Esophagus (tissue), 2 donors: ENCODE data around the gene C2orf92. TPM values are rescaled to one million over a fixed set of nuclear protein-coding genes. Genes with fewer than 3 reads are reported as not detected.

Experiments used
- H3K27ac ChIP-seq, 2 donors: one replicate each; pipeline ENCODE4 v1.5.1; 2013; ENCODE audit warnings: low read depth in 2 of 2, mild to moderate bottlenecking in 2 of 2, inconsistent platforms in 1 of 2, low read length in 1 of 2, moderate library complexity in 1 of 2
- H3K27me3 ChIP-seq, 2 donors: one replicate each; pipeline ENCODE4 v1.6.1; 2013; ENCODE audit warnings: low read length in 2 of 2, control low read depth in 1 of 2, mild to moderate bottlenecking in 1 of 2; ENCODE audit not compliant: insufficient read depth in 2 of 2, control insufficient read depth in 1 of 2
- H3K36me3 ChIP-seq, 2 donors: one replicate each; pipeline ENCODE4 v1.6.1; 2013; ENCODE audit warnings: low read length in 1 of 2; ENCODE audit not compliant: control insufficient read depth in 2 of 2, insufficient read depth in 2 of 2
- H3K4me1 ChIP-seq, 2 donors: one replicate each; pipeline ENCODE4 v1.6.1; 2013; ENCODE audit warnings: low read length in 1 of 2; ENCODE audit not compliant: control insufficient read depth in 2 of 2, insufficient read depth in 2 of 2
- H3K4me3 ChIP-seq, 2 donors: one replicate each; pipeline ENCODE4 v1.5.1; 2013; ENCODE audit warnings: low read length in 2 of 2, mild to moderate bottlenecking in 2 of 2, low read depth in 1 of 2, moderate library complexity in 1 of 2
- H3K9me3 ChIP-seq, 2 donors: one replicate each; pipeline ENCODE4 v1.6.1; 2013; ENCODE audit warnings: mild to moderate bottlenecking in 2 of 2, low read depth in 1 of 2, low read length in 1 of 2, moderate library complexity in 1 of 2; ENCODE audit not compliant: control insufficient read depth in 2 of 2, insufficient read depth in 1 of 2
- WGBS, 2 donors: extraction: QIAGEN DNeasy Blood & Tissue Kit; methylation state at CpG; one replicate each; pipeline ENCODE4 v1.1.7; 2013; 5-methylcytosine and 5-hydroxymethylcytosine counted together
- polyA plus RNA-seq, 2 donors: library from polyadenylated mRNA; stranded (reverse); fragments of 200-250 nt; gene quantifications; one replicate each; pipeline ENCODE4 v1.2.3, GENCODE V29; 2013
- donor health status: healthy with polysubstance abuse.
- donor health status: Bipolar disorder and iron deficiency.

Gene C2orf92
- polyA plus RNA-seq, 2 donors: 1.8 to 14.3 TPM

- no peak overlapping the region for H3K27ac ChIP-seq
- peaks cover 0 to 6% of the 10 kb centered on the region in 2 donors for H3K9me3 ChIP-seq
- 92 to 94% methylated on average over 28 to 29 of the region's 29 CpGs for WGBS, 2 donors
- H3K36me3 ChIP-seq: peaks cover 4 to 30% of the 10 kb centered on the region in 2 donors
- H3K4me3 ChIP-seq: no peak overlapping the region
- H3K4me1 ChIP-seq: peaks cover 6 to 12% of the 10 kb centered on the region in 2 donors
- H3K27me3 ChIP-seq: no peaks in the 10 kb centered on the region
Measured at GRCh38 chr2:97659256-97660043, 10.1 kb upstream of the C2orf92 start.

GRCh38 chr2:97660044-97660774 lies 9.3 kb upstream of the C2orf92 start:
- Histone ChIP-seq H3K27ac (no peak overlapping the region), H3K36me3 (peaks cover 2 to 28% of the 10 kb centered on the region in 2 donors), H3K9me3 (no peaks in the 10 kb centered on the region)

GRCh38 chr2:97660775-97661389 lies 8.6 kb upstream of the C2orf92 start:
- H3K4me3 ChIP-seq: no peak overlapping the region
- H3K4me1 ChIP-seq: peaks cover 6 to 12% of the 10 kb centered on the region in 2 donors
- no peaks in the 10 kb centered on the region for H3K27me3 ChIP-seq
- WGBS, 2 donors: 83 to 85% methylated on average over 18 of the region's 18 CpGs
- peaks cover 2 to 28% of the 10 kb centered on the region in 2 donors for H3K36me3 ChIP-seq
- H3K27ac ChIP-seq: no peak overlapping the region
- no peaks in the 10 kb centered on the region for H3K9me3 ChIP-seq

More at GRCh38 chr2:97660044-97660774, 9.3 kb upstream of the C2orf92 start:
- WGBS, 2 donors: 94 to 95% methylated on average over 20 of the region's 20 CpGs
- H3K4me3 ChIP-seq: no peak overlapping the region
- peaks cover 6 to 12% of the 10 kb centered on the region in 2 donors for H3K4me1 ChIP-seq
- H3K27me3 ChIP-seq: no peaks in the 10 kb centered on the region

GRCh38 chr2:97661927-97662326 lies 7.6 kb upstream of the C2orf92 start:
- 80 to 85% methylated on average over 6 of the region's 6 CpGs for WGBS, 2 donors
- H3K4me1 ChIP-seq: peaks cover 6 to 12% of the 10 kb centered on the region in 2 donors
- no peak overlapping the region for H3K27ac ChIP-seq
- H3K9me3 ChIP-seq: no peaks in the 10 kb centered on the region
- no peaks in the 10 kb centered on the region for H3K27me3 ChIP-seq
- H3K36me3 ChIP-seq: peaks cover 2 to 25% of the 10 kb centered on the region in 2 donors
- no peak overlapping the region for H3K4me3 ChIP-seq

- Histone ChIP-seq H3K27me3 (no peaks in the 10 kb centered on the region), H3K4me1 (peaks cover 6 to 12% of the 10 kb centered on the region in 2 donors), H3K27ac (peak overlapping the region; percentile 97 to 98), H3K36me3 (peaks cover 2 to 20% of the 10 kb centered on the region in 2 donors), H3K4me3 (peak overlapping the region in 1 of 2 donors; percentile 67), H3K9me3 (no peaks in the 10 kb centered on the region)
- WGBS, 2 donors: 34 to 37% methylated on average over 12 of the region's 12 CpGs
Measured at GRCh38 chr2:97662386-97662894, 7.1 kb upstream of the C2orf92 start.

GRCh38 chr2:97662895-97663625 lies 6.5 kb upstream of the C2orf92 start:
- Histone ChIP-seq H3K27me3 (no peaks in the 10 kb centered on the region), H3K4me3 (peak overlapping the region; percentile 67 to 72), H3K9me3 (no peaks in the 10 kb centered on the region), H3K36me3 (peaks cover 2 to 16% of the 10 kb centered on the region in 2 donors), H3K4me1 (peaks cover 6 to 12% of the 10 kb centered on the region in 2 donors), H3K27ac (peak overlapping the region; percentile 97 to 98)
- WGBS, 2 donors: 0 to 1% methylated on average over 24 of the region's 24 CpGs

GRCh38 chr2:97663626-97663961 lies 5.9 kb upstream of the C2orf92 start:
- peak overlapping the region; percentile 67 to 72 for H3K4me3 ChIP-seq
- no peaks in the 10 kb centered on the region for H3K9me3 ChIP-seq
- no peaks in the 10 kb centered on the region for H3K27me3 ChIP-seq
- H3K27ac ChIP-seq: peak overlapping the region; percentile 97 to 98
- WGBS, 2 donors: 0 to 1% methylated on average over 10 to 46 of the region's 46 CpGs
- H3K36me3 ChIP-seq: peaks cover 0 to 10% of the 10 kb centered on the region in 2 donors
- H3K4me1 ChIP-seq: peaks cover 6 to 12% of the 10 kb centered on the region in 2 donors

- Histone ChIP-seq H3K27ac (peak within 1 kb of the TSS; percentile 97 to 98), H3K4me3 (peak within 1 kb of the TSS; percentile 67 to 72), H3K27me3 (no peaks in the 10 kb centered on the region), H3K36me3 (peaks cover 0 to 7% of the 10 kb centered on the region in 2 donors), H3K9me3 (no peaks in the 10 kb centered on the region), H3K4me1 (peaks cover 6 to 12% of the 10 kb centered on the region in 2 donors)
- WGBS, 2 donors: 0 to 1% methylated on average over 45 to 60 of the region's 60 CpGs
Measured at GRCh38 chr2:97663962-97664635, 5.4 kb upstream of the C2orf92 start, which contains the start of gene ACTR1B. ACTR1B (minus strand) TSS chr2:97664044; CDS start chr2:97663890, 154 bp downstream.
